ENCODE measurements around the gene DISC1. TPM values are rescaled to one million over a fixed set of nuclear protein-coding genes. Genes with fewer than 3 reads are reported as not detected.

Gene DISC1
- polyA plus RNA-seq, 1 experiment: 5.4 TPM

DNA sequence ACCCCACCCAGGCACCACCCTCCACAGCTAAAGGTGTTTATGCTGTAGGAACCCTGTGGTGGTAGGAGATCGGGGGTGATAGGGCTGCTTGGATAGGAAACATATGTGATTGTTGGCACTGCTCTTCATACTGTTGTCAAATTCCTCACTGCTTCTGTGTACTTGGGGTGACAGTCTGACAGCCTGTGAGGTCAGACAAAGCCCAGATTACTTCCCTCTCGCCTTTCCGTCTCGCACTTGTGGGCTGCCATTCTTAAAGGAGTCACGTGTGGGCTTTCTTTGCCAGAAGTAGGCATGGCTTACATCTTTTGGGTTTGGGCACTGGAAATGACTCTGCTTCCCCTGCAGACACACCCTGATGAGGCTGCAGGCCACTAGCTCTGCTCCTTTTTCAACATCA is 363.8 kb downstream of the DISC1 start:
- CTCF ChIA-PET: no interaction called here
- POLR2A ChIA-PET: no interaction called here

GRCh38 chr1:231991231-231991630 is 364.6 kb downstream of the DISC1 start:
- TF ChIP-seq, protein P1, sequence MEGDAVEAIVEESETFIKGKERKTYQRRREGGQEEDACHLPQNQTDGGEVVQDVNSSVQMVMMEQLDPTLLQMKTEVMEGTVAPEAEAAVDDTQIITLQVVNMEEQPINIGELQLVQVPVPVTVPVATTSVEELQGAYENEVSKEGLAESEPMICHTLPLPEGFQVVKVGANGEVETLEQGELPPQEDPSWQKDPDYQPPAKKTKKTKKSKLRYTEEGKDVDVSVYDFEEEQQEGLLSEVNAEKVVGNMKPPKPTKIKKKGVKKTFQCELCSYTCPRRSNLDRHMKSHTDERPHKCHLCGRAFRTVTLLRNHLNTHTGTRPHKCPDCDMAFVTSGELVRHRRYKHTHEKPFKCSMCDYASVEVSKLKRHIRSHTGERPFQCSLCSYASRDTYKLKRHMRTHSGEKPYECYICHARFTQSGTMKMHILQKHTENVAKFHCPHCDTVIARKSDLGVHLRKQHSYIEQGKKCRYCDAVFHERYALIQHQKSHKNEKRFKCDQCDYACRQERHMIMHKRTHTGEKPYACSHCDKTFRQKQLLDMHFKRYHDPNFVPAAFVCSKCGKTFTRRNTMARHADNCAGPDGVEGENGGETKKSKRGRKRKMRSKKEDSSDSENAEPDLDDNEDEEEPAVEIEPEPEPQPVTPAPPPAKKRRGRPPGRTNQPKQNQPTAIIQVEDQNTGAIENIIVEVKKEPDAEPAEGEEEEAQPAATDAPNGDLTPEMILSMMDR (IDR thresholded peaks at IDR 0.05; ENCODE audit: low read depth, low read length): no peak
- no peak for DNase-seq (ENCODE audit: low read depth, low spot score)
- Histone ChIP-seq H3K27ac (ENCODE audit: low read depth, low read length) (no peak overlapping the region), H3K27me3 (ENCODE audit: control insufficient read depth, insufficient read depth, low read length) (no peaks in the 10 kb centered on the region), H3K4me3 (ENCODE audit: low read depth, low read length) (no peak overlapping the region), H3K9me3 (ENCODE audit: control insufficient read depth, insufficient read depth, low read length) (no peaks in the 10 kb centered on the region)
- CTCF ChIA-PET: no interaction called here
- POLR2A ChIA-PET: no interaction called here

More for the DNA sequence above, 363.8 kb downstream of the DISC1 start:
- no peak overlapping the region for H3K27ac ChIP-seq (ENCODE audit: low read depth, low read length)
- no peak for DNase-seq (ENCODE audit: low read depth, low spot score)
- no peaks in the 10 kb centered on the region for H3K9me3 ChIP-seq (ENCODE audit: control insufficient read depth, insufficient read depth, low read length)
- H3K4me3 ChIP-seq (ENCODE audit: low read depth, low read length): no peak overlapping the region
- TF ChIP-seq, protein P1 (IDR thresholded peaks at IDR 0.05; ENCODE audit: low read depth, low read length): no peak
- H3K27me3 ChIP-seq (ENCODE audit: control insufficient read depth, insufficient read depth, low read length): no peaks in the 10 kb centered on the region

- ChIA-PET POLR2A (no interaction called here), CTCF (no interaction called here)
- no peak overlapping the region for H3K4me3 ChIP-seq (ENCODE audit: low read depth, low read length)
- H3K27me3 ChIP-seq (ENCODE audit: control insufficient read depth, insufficient read depth, low read length): no peaks in the 10 kb centered on the region
- TF ChIP-seq, protein P1 (IDR thresholded peaks at IDR 0.05; ENCODE audit: low read depth, low read length): no peak
- no peak overlapping the region for H3K27ac ChIP-seq (ENCODE audit: low read depth, low read length)
- no peak for DNase-seq (ENCODE audit: low read depth, low spot score)
- no peaks in the 10 kb centered on the region for H3K9me3 ChIP-seq (ENCODE audit: control insufficient read depth, insufficient read depth, low read length)
Observed at GRCh38 chr1:231993968-231994455, 367.4 kb downstream of the DISC1 start.

GRCh38 chr1:231998791-231999190 is 372.2 kb downstream of the DISC1 start:
- TF ChIP-seq, protein P1 (IDR thresholded peaks at IDR 0.05; ENCODE audit: low read depth, low read length): no peak
- Histone ChIP-seq H3K27me3 (ENCODE audit: control insufficient read depth, insufficient read depth, low read length) (no peaks in the 10 kb centered on the region), H3K9me3 (ENCODE audit: control insufficient read depth, insufficient read depth, low read length) (no peaks in the 10 kb centered on the region), H3K27ac (ENCODE audit: low read depth, low read length) (no peak overlapping the region), H3K4me3 (ENCODE audit: low read depth, low read length) (no peak overlapping the region)
- ChIA-PET CTCF (no interaction called here), POLR2A (no interaction called here)
- no peak for DNase-seq (ENCODE audit: low read depth, low spot score)

- no peak for DNase-seq (ENCODE audit: low read depth, low spot score)
- ChIA-PET POLR2A (no interaction called here), CTCF (no interaction called here)
- no peaks in the 10 kb centered on the region for H3K27me3 ChIP-seq (ENCODE audit: control insufficient read depth, insufficient read depth, low read length)
- no peak overlapping the region for H3K27ac ChIP-seq (ENCODE audit: low read depth, low read length)
- H3K9me3 ChIP-seq (ENCODE audit: control insufficient read depth, insufficient read depth, low read length): no peaks in the 10 kb centered on the region
- no peak overlapping the region for H3K4me3 ChIP-seq (ENCODE audit: low read depth, low read length)
- TF ChIP-seq, protein P1 (IDR thresholded peaks at IDR 0.05; ENCODE audit: low read depth, low read length): no peak
Observed at GRCh38 chr1:232005300-232005699, 378.7 kb downstream of the DISC1 start.
